ENCODE results near the gene HES3.

Gene HES3

GRCh38 chr1:6288665-6289064 lies 44.7 kb downstream of the HES3 start:
- H3K9me3 ChIP-seq (ENCODE audit: control insufficient read depth, low read length) = no peaks in the 10 kb centered on the region
- no peaks in the 10 kb centered on the region for H3K27me3 ChIP-seq (ENCODE audit: control insufficient read depth, insufficient read depth, low read length, poor library complexity, severe bottlenecking)
- peaks cover 3% of the 10 kb centered on the region for H3K36me3 ChIP-seq (ENCODE audit: control insufficient read depth, insufficient read depth, low read length)
- H3K4me3 ChIP-seq (ENCODE audit: insufficient read depth, low read depth, low read length) = no peak overlapping the region
- H3K4me1 ChIP-seq (ENCODE audit: control insufficient read depth, insufficient read depth, low read length) = no peaks in the 10 kb centered on the region
- 96 to 99% methylated on average over 10 of the region's 10 CpGs for WGBS, 2 experiments
- H3K27ac ChIP-seq (ENCODE audit: insufficient read depth, low read depth, low read length, poor library complexity, severe bottlenecking) = no peak overlapping the region

GRCh38 chr1:6292102-6292501 lies 48.1 kb downstream of the HES3 start:
- Histone ChIP-seq H3K4me1 (ENCODE audit: control insufficient read depth, insufficient read depth, low read length) (no peaks in the 10 kb centered on the region), H3K9me3 (ENCODE audit: control insufficient read depth, low read length) (no peaks in the 10 kb centered on the region), H3K36me3 (ENCODE audit: control insufficient read depth, insufficient read depth, low read length) (peaks cover 7% of the 10 kb centered on the region), H3K27me3 (ENCODE audit: control insufficient read depth, insufficient read depth, low read length, poor library complexity, severe bottlenecking) (no peaks in the 10 kb centered on the region), H3K4me3 (ENCODE audit: insufficient read depth, low read depth, low read length) (no peak overlapping the region), H3K27ac (ENCODE audit: insufficient read depth, low read depth, low read length, poor library complexity, severe bottlenecking) (no peak overlapping the region)
- WGBS, 2 experiments = 94 to 95% methylated on average over 10 of the region's 10 CpGs

GRCh38 chr1:6294080-6294889 lies 50.3 kb downstream of the HES3 start:
- Histone ChIP-seq H3K4me3 (ENCODE audit: insufficient read depth, low read depth, low read length) (no peak overlapping the region), H3K4me1 (ENCODE audit: control insufficient read depth, insufficient read depth, low read length) (no peaks in the 10 kb centered on the region), H3K36me3 (ENCODE audit: control insufficient read depth, insufficient read depth, low read length) (peaks cover 7% of the 10 kb centered on the region), H3K9me3 (ENCODE audit: control insufficient read depth, low read length) (no peaks in the 10 kb centered on the region), H3K27me3 (ENCODE audit: control insufficient read depth, insufficient read depth, low read length, poor library complexity, severe bottlenecking) (no peaks in the 10 kb centered on the region), H3K27ac (ENCODE audit: insufficient read depth, low read depth, low read length, poor library complexity, severe bottlenecking) (no peak overlapping the region)
- 94 to 96% methylated on average over 14 of the region's 14 CpGs for WGBS, 2 experiments

GRCh38 chr1:6294890-6295556 lies 51.0 kb downstream of the HES3 start:
- Histone ChIP-seq H3K4me3 (ENCODE audit: insufficient read depth, low read depth, low read length) (no peak overlapping the region), H3K4me1 (ENCODE audit: control insufficient read depth, insufficient read depth, low read length) (no peaks in the 10 kb centered on the region), H3K36me3 (ENCODE audit: control insufficient read depth, insufficient read depth, low read length) (peaks cover 7% of the 10 kb centered on the region), H3K9me3 (ENCODE audit: control insufficient read depth, low read length) (no peaks in the 10 kb centered on the region), H3K27me3 (ENCODE audit: control insufficient read depth, insufficient read depth, low read length, poor library complexity, severe bottlenecking) (no peaks in the 10 kb centered on the region), H3K27ac (ENCODE audit: insufficient read depth, low read depth, low read length, poor library complexity, severe bottlenecking) (no peak overlapping the region)
- 94% methylated on average over 23 of the region's 23 CpGs for WGBS, 2 experiments
